ENCODE measurements around the gene GIGYF2. TPM values are rescaled to one million over a fixed set of nuclear protein-coding genes. Genes with fewer than 3 reads are reported as not detected.

GIGYF2 gene
- total RNA-seq, 2 donors from 2014 or later = 61.3 to 106 TPM

- WGBS = 98% methylated on average over 3 of the region's 3 CpGs
- intact Hi-C loops (cut with DNase I) = no loop called here
- H3K27me3 ChIP-seq (replicated peaks; ENCODE audit: insufficient read depth) = no peaks in the 10 kb centered on the region
- H3K36me3 ChIP-seq = peaks cover 0 to 2% of the 10 kb centered on the region in 2 donors
- TF ChIP-seq POLR2AphosphoS5 (IDR thresholded peaks at IDR 0.05) = no peak
- TF ChIP-seq POLR2A (IDR thresholded peaks at IDR 0.05) = no peak
- no peak for DNase-seq (ENCODE audit: low spot score)
- H3K4me1 ChIP-seq (replicated peaks) = no peaks in the 10 kb centered on the region
- H3K9me3 ChIP-seq = no peaks in the 10 kb centered on the region
- no peak overlapping the region for H3K27ac ChIP-seq
- H3K4me3 ChIP-seq = no peak overlapping the region
These were observed 50.9 kb downstream of the GIGYF2 start for GRCh38 chr2:232748038-232748437.

- Histone ChIP-seq H3K9me3 (no peaks in the 10 kb centered on the region), H3K4me3 (no peak overlapping the region), H3K27ac (no peak overlapping the region), H3K36me3 (peaks cover 0 to 2% of the 10 kb centered on the region in 2 donors), H3K27me3 (replicated peaks; ENCODE audit: insufficient read depth) (no peaks in the 10 kb centered on the region), H3K4me1 (replicated peaks) (no peaks in the 10 kb centered on the region)
- no peak for TF ChIP-seq POLR2AphosphoS5 (IDR thresholded peaks at IDR 0.05)
- 92% methylated on average over 3 of the region's 3 CpGs for WGBS
- intact Hi-C loops (cut with DNase I) = no loop called here
- DNase-seq (ENCODE audit: low spot score) = no peak
These were observed 52.2 kb downstream of the GIGYF2 start for GRCh38 chr2:232749331-232749730.

- H3K36me3 ChIP-seq = peaks cover 0 to 2% of the 10 kb centered on the region in 2 donors
These were observed 53.1 kb downstream of the GIGYF2 start for GRCh38 chr2:232750135-232750671.

GRCh38 chr2:232757905-232758304 lies 60.8 kb downstream of the GIGYF2 start:
- Histone ChIP-seq H3K4me1 (replicated peaks) (no peaks in the 10 kb centered on the region), H3K4me3 (no peak overlapping the region), H3K27ac (no peak overlapping the region), H3K9me3 (no peaks in the 10 kb centered on the region), H3K36me3 (no peaks in the 10 kb centered on the region), H3K27me3 (replicated peaks; ENCODE audit: insufficient read depth) (no peaks in the 10 kb centered on the region)
- intact Hi-C loops (cut with DNase I) = no loop called here
- TF ChIP-seq POLR2AphosphoS5 (IDR thresholded peaks at IDR 0.05) (no peak), CTCF (IDR thresholded peaks at IDR 0.05) (no peak), POLR2A (IDR thresholded peaks at IDR 0.05) (no peak)
- 66% methylated on average over 2 of the region's 2 CpGs for WGBS
- DNase-seq (ENCODE audit: low spot score) = no peak

More at GRCh38 chr2:232750135-232750671, 53.1 kb downstream of the GIGYF2 start:
- Histone ChIP-seq H3K27me3 (replicated peaks; ENCODE audit: insufficient read depth) (no peaks in the 10 kb centered on the region), H3K4me3 (no peak overlapping the region), H3K9me3 (no peaks in the 10 kb centered on the region), H3K4me1 (replicated peaks) (no peaks in the 10 kb centered on the region), H3K27ac (no peak overlapping the region)
- intact Hi-C loops (cut with DNase I) = no loop called here
- TF ChIP-seq POLR2A (IDR thresholded peaks at IDR 0.05) (no peak), CTCF (IDR thresholded peaks at IDR 0.05) (no peak), POLR2AphosphoS5 (IDR thresholded peaks at IDR 0.05) (no peak)
- 85% methylated on average over 4 of the region's 4 CpGs for WGBS
- no peak for DNase-seq (ENCODE audit: low spot score)

GRCh38 chr2:232761301-232761907 lies 64.3 kb downstream of the GIGYF2 start:
- H3K36me3 ChIP-seq = no peaks in the 10 kb centered on the region

More at GRCh38 chr2:232761301-232761907, 64.3 kb downstream of the GIGYF2 start:
- WGBS = 54% methylated on average over 3 of the region's 3 CpGs
- H3K27me3 ChIP-seq (replicated peaks; ENCODE audit: insufficient read depth) = no peaks in the 10 kb centered on the region
- no peaks in the 10 kb centered on the region for H3K9me3 ChIP-seq
- intact Hi-C loops (cut with DNase I) = no loop called here
- H3K4me3 ChIP-seq = no peak overlapping the region
- H3K27ac ChIP-seq = no peak overlapping the region
- no peak for DNase-seq (ENCODE audit: low spot score)
- TF ChIP-seq POLR2A (IDR thresholded peaks at IDR 0.05) (no peak), POLR2AphosphoS5 (IDR thresholded peaks at IDR 0.05) (peak; percentile 37), CTCF (IDR thresholded peaks at IDR 0.05) (peak in 3 of 4 experiments; percentile 37 to 61 (median 50))
- no peaks in the 10 kb centered on the region for H3K4me1 ChIP-seq (replicated peaks)

All from prostate gland (tissue), 2 donors.